HCT116 (cell line): Measurements from ENCODE around the gene PLD6. TPM values are rescaled to one million over a fixed set of nuclear protein-coding genes. Genes with fewer than 3 reads are reported as not detected.

Experiments used
- ATAC-seq: fragments of 200-7000 bp; cut with Tn5 transposase; 2 replicates; pipeline ENCODE4 v1.9.1; 2020; ENCODE audit warnings: mild to moderate bottlenecking, moderate library complexity
- BruUV-seq: library from RNA; stranded (reverse); fragments of 400-500 nt; replicated peaks from 2 replicates; lab custom pipeline; 2021; lab: Mats Ljungman, UMichigan
- CTCF ChIA-PET: fragments of 300-600 bp; sonication (Branson Sonifier 250); formaldehyde crosslinking; loops from one replicate; lab custom pipeline; 2021; ENCODE audit warnings: antibody characterized with exemption; lab: Charles Lee
- POLR2A ChIA-PET: fragments of 300-600, 350-600 bp; sonication (Branson Sonifier 250); formaldehyde crosslinking; loops from one replicate; lab custom pipeline; 2021; ENCODE audit warnings: antibody characterized with exemption; lab: Charles Lee
- RAD21 ChIA-PET, 2 experiments: fragments of 300-600 bp; sonication (Branson Sonifier 250); formaldehyde crosslinking; loops; one replicate each; lab custom pipeline; 2023; ENCODE audit warnings: low total read pairs in 2 of 2; ENCODE audit not compliant: uncharacterized antibody in 2 of 2, unreplicated experiment in 2 of 2, low non-redundant PET in 1 of 2; lab: Charles Lee
- DNase-seq: peaks from one replicate; pipeline ENCODE4 v3.0.0-alpha.2; 2010; ENCODE audit warnings: low read depth, low spot score
- H2AFZ ChIP-seq: fragments of 200-600 bp; shearing (Covaris generic), sonication (generic); 2 replicates; pipeline ENCODE4 v1.6.1; 2017; ENCODE audit warnings: low read depth, mixed run types, mixed read lengths, antibody characterized with exemption, low read length; ENCODE audit not compliant: poor library complexity, severe bottlenecking
- H3K27ac ChIP-seq: 2 replicates; pipeline ENCODE4 v1.5.1; 2012; ENCODE audit warnings: low read depth, low read length
- H3K27me3 ChIP-seq: fragments of 200-600 bp; sonication (generic); 2 replicates; pipeline ENCODE4 v1.6.1; 2016; ENCODE audit warnings: mixed run types, low read length, mixed read lengths; ENCODE audit not compliant: insufficient read depth
- H3K36me3 ChIP-seq, 2 experiments: fragments of 200-500 bp in 1 of 2; fragments of 200-600 bp in 1 of 2; sonication (Bioruptor generic) in 1 of 2; sonication (generic) in 1 of 2; 2 replicates each; pipeline versions ENCODE4 v1.5.1 to v1.6.1; 2014 to 2016; ENCODE audit warnings: low read length in 2 of 2, inconsistent platforms in 1 of 2, mixed read lengths in 1 of 2, mixed run types in 1 of 2; ENCODE audit not compliant: insufficient read depth in 2 of 2, control insufficient read depth in 1 of 2
- H3K4me1 ChIP-seq, 2 experiments: fragments of 200-600 bp in 1 of 2; sonication (generic) in 1 of 2; 2 replicates each; pipeline versions ENCODE4 v1.5.1 to v1.6.1; 2012 to 2017; ENCODE audit warnings: low read length in 2 of 2, inconsistent platforms in 1 of 2, mild to moderate bottlenecking in 1 of 2, mixed read lengths in 1 of 2, mixed run types in 1 of 2, moderate library complexity in 1 of 2; ENCODE audit not compliant: insufficient read depth in 2 of 2, control insufficient read depth in 1 of 2
- H3K4me2 ChIP-seq: fragments of 200-600 bp; sonication (generic); 2 replicates; pipeline ENCODE4 v1.6.1; 2017; ENCODE audit warnings: mixed run types, low read length, mixed read lengths
- H3K4me3 ChIP-seq, 2 experiments: fragments of 200-600 bp in 1 of 2; sonication (generic) in 1 of 2; replicated peaks in 1 of 2; 2 replicates each; pipeline ENCODE4 v1.5.1; 2011 to 2016; ENCODE audit warnings: low read length in 2 of 2, control low read depth in 1 of 2, low read depth in 1 of 2, mild to moderate bottlenecking in 1 of 2, mixed read lengths in 1 of 2, mixed run types in 1 of 2
- H3K79me2 ChIP-seq: fragments of 200-600 bp; sonication (generic); 2 replicates; pipeline ENCODE4 v1.6.1; 2017; ENCODE audit warnings: mild to moderate bottlenecking, mixed run types, low read length, moderate library complexity, mixed read lengths; ENCODE audit not compliant: insufficient read depth
- H3K9ac ChIP-seq: fragments of 200-600 bp; sonication (generic); 2 replicates; pipeline ENCODE4 v1.6.1; 2016; ENCODE audit warnings: low read length, mixed read lengths
- H3K9me2 ChIP-seq: fragments of 200-600 bp; sonication (generic), shearing (Covaris generic); 2 replicates; pipeline ENCODE4 v1.6.1; 2017; ENCODE audit warnings: mixed run types, mild to moderate bottlenecking, moderate library complexity; ENCODE audit not compliant: insufficient read depth
- H3K9me3 ChIP-seq, 2 experiments: fragments of 200-500 bp in 1 of 2; fragments of 200-600 bp in 1 of 2; sonication (Bioruptor generic) in 1 of 2; sonication (generic) in 1 of 2; 2 replicates each; pipeline ENCODE4 v1.6.1; 2014 to 2017; ENCODE audit warnings: low read length in 2 of 2, mixed read lengths in 2 of 2, inconsistent platforms in 1 of 2, low read depth in 1 of 2, mild to moderate bottlenecking in 1 of 2, mixed run types in 1 of 2, moderate library complexity in 1 of 2; ENCODE audit not compliant: control insufficient read depth in 1 of 2, insufficient read depth in 1 of 2
- H4K20me1 ChIP-seq: fragments of 200-600 bp; sonication (generic), shearing (Covaris generic); 2 replicates; pipeline ENCODE4 v1.6.1; 2017; ENCODE audit warnings: mixed run types, mild to moderate bottlenecking, moderate library complexity; ENCODE audit not compliant: insufficient read depth
- ELF1 ChIP-seq: IDR thresholded peaks from 2 replicates; pipeline ENCODE4 v1.6.1; 2012; ENCODE audit warnings: low read depth, borderline replicate concordance
- EZH2phosphoT487 ChIP-seq: fragments of 200-600 bp; IDR thresholded peaks from 2 replicates; pipeline ENCODE4 v1.6.1; 2018; ENCODE audit warnings: antibody characterized with exemption, borderline replicate concordance
- FOSL1 ChIP-seq: IDR thresholded peaks from 2 replicates; pipeline ENCODE4 v1.6.1; 2012; ENCODE audit warnings: low read depth
- POLR2A ChIP-seq: IDR thresholded peaks from 2 replicates; pipeline ENCODE4 v1.7.0; 2011; ENCODE audit warnings: borderline replicate concordance; ENCODE audit not compliant: insufficient read depth, insufficient read length; ENCODE audit errors: extremely low read depth
- RAD21 ChIP-seq: IDR thresholded peaks from 2 replicates; pipeline ENCODE4 v1.6.1; 2012; ENCODE audit warnings: low read depth, mild to moderate bottlenecking
- SIN3A ChIP-seq: IDR thresholded peaks from 2 replicates; pipeline ENCODE4 v1.6.1; 2012; ENCODE audit warnings: low read depth
- SP1 ChIP-seq: IDR thresholded peaks from 2 replicates; pipeline ENCODE4 v1.6.1; 2012; ENCODE audit warnings: low read depth
- SRF ChIP-seq: IDR thresholded peaks from 2 replicates; pipeline ENCODE4 v1.6.1; 2012; ENCODE audit warnings: low read depth
- TCF7L2 ChIP-seq: IDR thresholded peaks from 2 replicates; pipeline ENCODE4 v1.7.0; 2011; ENCODE audit warnings: borderline replicate concordance, inconsistent platforms; ENCODE audit not compliant: insufficient read depth, insufficient read length; ENCODE audit errors: extremely low read depth
- ZFX ChIP-seq: fragments of 450-650 bp; IDR thresholded peaks from 2 replicates; pipeline ENCODE4 v1.6.1; 2017
- ZNF274 ChIP-seq: fragments of 200-500 bp; sonication (Bioruptor generic); IDR thresholded peaks from 2 replicates; pipeline ENCODE4 v1.6.1; 2014; ENCODE audit warnings: mild to moderate bottlenecking, low read depth, low read length, inconsistent platforms
- intact Hi-C: fragments of 100-400 bp; cut with micrococcal nuclease; formaldehyde crosslinking; loops from 2 replicates; pipeline ENCODE4 v1.10.0; 2022
- total RNA-seq: library from RNA; stranded (reverse); gene quantifications from one replicate; pipeline ENCODE4 v1.2.1, GENCODE V29; 2021; ENCODE audit not compliant: unreplicated experiment
- TF ChIP-seq, protein P1 (sequence below), 3 experiments: fragments of 200-600 bp in 1 of 3; sonication (generic) in 1 of 3; IDR thresholded peaks in 2 of 3; conservative IDR thresholded peaks in 1 of 3; 2 replicates each; pipeline ENCODE4 v1.5.1; 2012 to 2017; ENCODE audit warnings: low read depth in 2 of 3, low read length in 2 of 3, antibody characterized with exemption in 1 of 3, borderline replicate concordance in 1 of 3, control low read depth in 1 of 3, mild to moderate bottlenecking in 1 of 3, mixed read lengths in 1 of 3, mixed run types in 1 of 3, moderate library complexity in 1 of 3; ENCODE audit not compliant: insufficient read depth in 1 of 3
- TF ChIP-seq, protein P2 (sequence below): IDR thresholded peaks from 2 replicates; pipeline ENCODE4 v1.6.1; 2012; ENCODE audit warnings: low read depth

The PLD6 gene
- total RNA-seq, 1 experiment from 2014 or later: 15.6 TPM

DNA sequence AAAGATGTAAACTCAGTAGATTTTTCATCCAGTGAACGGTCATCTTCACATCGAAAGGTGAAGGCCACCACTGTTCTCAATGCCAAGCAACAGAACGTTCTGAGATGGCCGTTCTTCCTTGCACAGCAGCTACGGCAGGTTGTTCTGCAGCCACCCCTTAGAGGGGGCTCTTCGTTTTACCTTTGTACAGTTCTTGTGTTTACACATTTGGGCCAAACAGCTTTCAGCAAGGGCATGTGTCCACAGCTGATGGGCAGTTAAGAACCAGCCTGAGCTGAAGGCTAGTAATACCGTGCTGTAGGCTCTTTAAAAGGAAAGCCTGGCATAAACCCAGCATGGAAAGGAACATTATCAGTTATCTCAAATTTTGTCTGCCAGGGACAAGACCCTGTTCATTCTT, 15.9 kb downstream of the PLD6 start:
- Histone ChIP-seq H3K79me2 (no peaks in the 10 kb centered on the region), H2AFZ (no peak overlapping the region), H3K27me3 (no peaks in the 10 kb centered on the region), H3K36me3 (peaks cover 0 to 10% of the 10 kb centered on the region in 2 experiments; a peak in 1 of 4 replicates), H3K4me3 (no peak overlapping the region), H4K20me1 (peaks cover 3% of the 10 kb centered on the region; the same call in 1 of the 2 replicates), H3K9me3 (no peaks in the 10 kb centered on the region), H3K4me2 (no peak overlapping the region), H3K4me1 (peaks cover 6 to 22% of the 10 kb centered on the region in 2 experiments; a peak in 3 of 4 replicates), H3K27ac (no peak overlapping the region), H3K9me2 (no peaks in the 10 kb centered on the region), H3K9ac (no peak overlapping the region)
- no TSS peak for BruUV-seq
- intact Hi-C loops: no loop called here
- no peak for TF ChIP-seq TCF7L2
- TF ChIP-seq, protein P1, sequence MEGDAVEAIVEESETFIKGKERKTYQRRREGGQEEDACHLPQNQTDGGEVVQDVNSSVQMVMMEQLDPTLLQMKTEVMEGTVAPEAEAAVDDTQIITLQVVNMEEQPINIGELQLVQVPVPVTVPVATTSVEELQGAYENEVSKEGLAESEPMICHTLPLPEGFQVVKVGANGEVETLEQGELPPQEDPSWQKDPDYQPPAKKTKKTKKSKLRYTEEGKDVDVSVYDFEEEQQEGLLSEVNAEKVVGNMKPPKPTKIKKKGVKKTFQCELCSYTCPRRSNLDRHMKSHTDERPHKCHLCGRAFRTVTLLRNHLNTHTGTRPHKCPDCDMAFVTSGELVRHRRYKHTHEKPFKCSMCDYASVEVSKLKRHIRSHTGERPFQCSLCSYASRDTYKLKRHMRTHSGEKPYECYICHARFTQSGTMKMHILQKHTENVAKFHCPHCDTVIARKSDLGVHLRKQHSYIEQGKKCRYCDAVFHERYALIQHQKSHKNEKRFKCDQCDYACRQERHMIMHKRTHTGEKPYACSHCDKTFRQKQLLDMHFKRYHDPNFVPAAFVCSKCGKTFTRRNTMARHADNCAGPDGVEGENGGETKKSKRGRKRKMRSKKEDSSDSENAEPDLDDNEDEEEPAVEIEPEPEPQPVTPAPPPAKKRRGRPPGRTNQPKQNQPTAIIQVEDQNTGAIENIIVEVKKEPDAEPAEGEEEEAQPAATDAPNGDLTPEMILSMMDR (IDR thresholded peaks at IDR 0.05 in 2 of 3, conservative IDR thresholded peaks at IDR 0.05 in 1 of 3; ENCODE audit: borderline replicate concordance in 1 of 3, insufficient read depth in 1 of 3, low read depth in 2 of 3, low read length in 2 of 3): no peak
- ATAC-seq: no peak
- ChIA-PET CTCF (no interaction called here), POLR2A (no interaction called here), RAD21 (no interaction called here)
- no peak for DNase-seq

DNA sequence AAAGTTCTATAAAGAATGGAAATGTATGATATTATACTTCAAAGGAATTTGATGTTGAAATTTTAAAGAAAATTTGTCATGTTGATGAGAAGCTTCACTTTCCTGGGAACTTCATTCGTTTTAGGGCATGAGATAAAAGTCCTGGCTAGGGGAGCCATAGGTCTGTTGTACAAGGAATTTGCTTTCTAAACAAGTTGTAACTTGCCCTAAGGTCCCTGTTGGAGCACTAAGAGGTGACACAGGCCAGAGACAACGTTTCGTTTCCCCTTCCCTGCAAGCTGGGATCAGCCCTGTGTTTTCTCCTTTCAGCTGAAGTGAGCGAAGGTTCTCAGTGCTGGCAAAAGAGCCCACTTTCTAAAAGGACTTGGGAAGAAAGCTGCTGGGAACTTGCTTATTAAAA, 16.6 kb downstream of the PLD6 start:
- Histone ChIP-seq H3K4me3 (no peak overlapping the region), H3K27ac (no peak overlapping the region), H3K27me3 (no peaks in the 10 kb centered on the region), H4K20me1 (peaks cover 3% of the 10 kb centered on the region; the same call in 1 of the 2 replicates), H3K4me1 (peaks cover 6 to 22% of the 10 kb centered on the region in 2 experiments; a peak in 3 of 4 replicates), H2AFZ (no peak overlapping the region), H3K36me3 (peaks cover 0 to 10% of the 10 kb centered on the region in 2 experiments; a peak in 1 of 4 replicates), H3K4me2 (no peak overlapping the region), H3K9me2 (no peaks in the 10 kb centered on the region), H3K79me2 (no peaks in the 10 kb centered on the region), H3K9me3 (no peaks in the 10 kb centered on the region), H3K9ac (no peak overlapping the region)
- no TSS peak for BruUV-seq
- intact Hi-C loops: no loop called here
- DNase-seq: no peak
- ChIA-PET RAD21 (no interaction called here), CTCF (no interaction called here), POLR2A (no interaction called here)
- no peak for ATAC-seq
- TF ChIP-seq FOSL1 (no peak), RAD21 (no peak), SIN3A (no peak), EZH2phosphoT487 (no peak), SP1 (no peak), TCF7L2 (no peak), ELF1 (no peak), ZFX (no peak), ZNF274 (no peak), SRF (no peak), POLR2A (no peak)
- TF ChIP-seq, protein P2, sequence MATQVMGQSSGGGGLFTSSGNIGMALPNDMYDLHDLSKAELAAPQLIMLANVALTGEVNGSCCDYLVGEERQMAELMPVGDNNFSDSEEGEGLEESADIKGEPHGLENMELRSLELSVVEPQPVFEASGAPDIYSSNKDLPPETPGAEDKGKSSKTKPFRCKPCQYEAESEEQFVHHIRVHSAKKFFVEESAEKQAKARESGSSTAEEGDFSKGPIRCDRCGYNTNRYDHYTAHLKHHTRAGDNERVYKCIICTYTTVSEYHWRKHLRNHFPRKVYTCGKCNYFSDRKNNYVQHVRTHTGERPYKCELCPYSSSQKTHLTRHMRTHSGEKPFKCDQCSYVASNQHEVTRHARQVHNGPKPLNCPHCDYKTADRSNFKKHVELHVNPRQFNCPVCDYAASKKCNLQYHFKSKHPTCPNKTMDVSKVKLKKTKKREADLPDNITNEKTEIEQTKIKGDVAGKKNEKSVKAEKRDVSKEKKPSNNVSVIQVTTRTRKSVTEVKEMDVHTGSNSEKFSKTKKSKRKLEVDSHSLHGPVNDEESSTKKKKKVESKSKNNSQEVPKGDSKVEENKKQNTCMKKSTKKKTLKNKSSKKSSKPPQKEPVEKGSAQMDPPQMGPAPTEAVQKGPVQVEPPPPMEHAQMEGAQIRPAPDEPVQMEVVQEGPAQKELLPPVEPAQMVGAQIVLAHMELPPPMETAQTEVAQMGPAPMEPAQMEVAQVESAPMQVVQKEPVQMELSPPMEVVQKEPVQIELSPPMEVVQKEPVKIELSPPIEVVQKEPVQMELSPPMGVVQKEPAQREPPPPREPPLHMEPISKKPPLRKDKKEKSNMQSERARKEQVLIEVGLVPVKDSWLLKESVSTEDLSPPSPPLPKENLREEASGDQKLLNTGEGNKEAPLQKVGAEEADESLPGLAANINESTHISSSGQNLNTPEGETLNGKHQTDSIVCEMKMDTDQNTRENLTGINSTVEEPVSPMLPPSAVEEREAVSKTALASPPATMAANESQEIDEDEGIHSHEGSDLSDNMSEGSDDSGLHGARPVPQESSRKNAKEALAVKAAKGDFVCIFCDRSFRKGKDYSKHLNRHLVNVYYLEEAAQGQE: no peak
